Endodermal cell (in vitro differentiated cells): ENCODE results near the gene INVS. TPM values are rescaled to one million over a fixed set of nuclear protein-coding genes. Genes with fewer than 3 reads are reported as not detected.

Source experiments
- DNase-seq: peaks from one replicate; pipeline ENCODE4 v3.0.0-alpha.2; 2017
- H3K27ac ChIP-seq: 2 replicates; pipeline ENCODE4 v1.5.1; 2013; ENCODE audit warnings: mild to moderate bottlenecking, low read depth, low read length, moderate library complexity
- H3K27me3 ChIP-seq: 2 replicates; pipeline ENCODE4 v1.6.1; 2013; ENCODE audit warnings: mild to moderate bottlenecking, low read length, moderate library complexity; ENCODE audit not compliant: insufficient read depth, control insufficient read depth, poor library complexity, severe bottlenecking
- H3K36me3 ChIP-seq: 2 replicates; pipeline ENCODE4 v1.7.0; 2013; ENCODE audit warnings: mild to moderate bottlenecking, low read length, moderate library complexity; ENCODE audit not compliant: control insufficient read depth, insufficient read depth
- H3K4me1 ChIP-seq: one replicate; pipeline ENCODE4 v1.7.0; 2013; ENCODE audit warnings: low read length; ENCODE audit not compliant: control insufficient read depth, insufficient read depth
- H3K4me3 ChIP-seq: 2 replicates; pipeline ENCODE4 v1.5.1; 2013; ENCODE audit warnings: mild to moderate bottlenecking, low read length, moderate library complexity
- H3K9ac ChIP-seq: 2 replicates; pipeline ENCODE4 v1.6.1; 2013; ENCODE audit warnings: mild to moderate bottlenecking, low read length, moderate library complexity; ENCODE audit not compliant: poor library complexity, severe bottlenecking; ENCODE audit errors: extremely low read depth
- H3K9me3 ChIP-seq: 2 replicates; pipeline ENCODE4 v1.6.1; 2013; ENCODE audit warnings: mild to moderate bottlenecking, low read length, moderate library complexity; ENCODE audit not compliant: control insufficient read depth
- H3K27ac Mint-ChIP-seq: 2 replicates; pipeline ENCODE4 v1.8.0; 2020; ENCODE audit warnings: mixed read lengths
- H3K27me3 Mint-ChIP-seq: 2 replicates; pipeline ENCODE4 v1.8.0; 2021; ENCODE audit warnings: mild to moderate bottlenecking, mixed read lengths; ENCODE audit not compliant: insufficient read depth
- H3K36me3 Mint-ChIP-seq: 2 replicates; pipeline ENCODE4 v1.8.0; 2020; ENCODE audit warnings: low read depth, mixed read lengths
- H3K4me1 Mint-ChIP-seq: 2 replicates; pipeline ENCODE4 v1.8.0; 2020; ENCODE audit warnings: mixed read lengths
- H3K4me3 Mint-ChIP-seq: 2 replicates; pipeline ENCODE4 v1.8.0; 2020; ENCODE audit warnings: mild to moderate bottlenecking, moderate library complexity, mixed read lengths
- H3K9me3 Mint-ChIP-seq: 2 replicates; pipeline ENCODE4 v1.8.0; 2020; ENCODE audit warnings: mild to moderate bottlenecking, mixed read lengths
- CTCF ChIP-seq: fragments of 200-600 bp; sonication (generic); conservative IDR thresholded peaks from 2 replicates; pipeline ENCODE4 v1.5.0; 2021; ENCODE audit warnings: antibody characterized with exemption, mild to moderate bottlenecking
- WGBS, 2 experiments: methylation state at CpG; one replicate each; pipeline versions ENCODE4 v1.1.5 to v1.1.7; 2013; ENCODE audit warnings: missing lambda C conversion rate in 2 of 2, mixed read lengths in 1 of 2; ENCODE audit not compliant: insufficient coverage in 1 of 2, insufficient read length in 1 of 2; 5-methylcytosine and 5-hydroxymethylcytosine counted together
- total RNA-seq, 2 donors: library from RNA; stranded (reverse); fragmentation: NEBNext Ultra II Directional in 1 of 2; extraction: Animal tissue kit (Norgen Biotek cat#: 25700) in 1 of 2; gene quantifications; 2 replicates in 1 of 2; 3 replicates in 1 of 2; pipeline ENCODE4 v1.2.1, GENCODE V29; 2021

INVS gene
- total RNA-seq, 2 donors from 2014 or later: 22.8 to 26.6 TPM

GRCh38 chr9:100296407-100296806 is 197.4 kb downstream of the INVS start:
- Mint-ChIP-seq H3K4me1 (peaks cover 6% of the 10 kb centered on the region), H3K27ac (no peak overlapping the region), H3K4me3 (no peak overlapping the region), H3K9me3 (no peaks in the 10 kb centered on the region), H3K36me3 (peaks cover 65% of the 10 kb centered on the region), H3K27me3 (no peaks in the 10 kb centered on the region)
- Histone ChIP-seq H3K27me3 (no peaks in the 10 kb centered on the region), H3K36me3 (peaks cover 92% of the 10 kb centered on the region), H3K27ac (no peak overlapping the region), H3K4me1 (no peaks in the 10 kb centered on the region), H3K9ac (no peak overlapping the region), H3K9me3 (no peaks in the 10 kb centered on the region), H3K4me3 (no peak overlapping the region)
- WGBS, 2 experiments: 93 to 100% methylated on average over 2 to 4 of the region's 4 CpGs
- TF ChIP-seq CTCF: no peak
- DNase-seq: no peak

- no peaks in the 10 kb centered on the region for H3K9me3 Mint-ChIP-seq
- Histone ChIP-seq H3K4me3 (no peak overlapping the region), H3K27ac (peak overlapping the region; percentile 52), H3K4me1 (no peaks in the 10 kb centered on the region), H3K9me3 (no peaks in the 10 kb centered on the region), H3K9ac (no peak overlapping the region), H3K27me3 (no peaks in the 10 kb centered on the region), H3K36me3 (peaks cover 90% of the 10 kb centered on the region)
- no peaks in the 10 kb centered on the region for H3K27me3 Mint-ChIP-seq
- TF ChIP-seq CTCF: no peak
- H3K4me1 Mint-ChIP-seq: peaks cover 6% of the 10 kb centered on the region
- peaks cover 65% of the 10 kb centered on the region for H3K36me3 Mint-ChIP-seq
- DNase-seq: no peak
- H3K4me3 Mint-ChIP-seq: no peak overlapping the region
- 92 to 99% methylated on average over 3 of the region's 3 CpGs for WGBS, 2 experiments
- H3K27ac Mint-ChIP-seq: no peak overlapping the region
Measured at GRCh38 chr9:100298378-100298777, 199.3 kb downstream of the INVS start.

GRCh38 chr9:100303747-100304146 is 204.7 kb downstream of the INVS start:
- no peak for DNase-seq
- Histone ChIP-seq H3K9ac (no peak overlapping the region), H3K9me3 (peaks cover 35% of the 10 kb centered on the region), H3K27me3 (no peaks in the 10 kb centered on the region), H3K27ac (no peak overlapping the region), H3K36me3 (peaks cover 89% of the 10 kb centered on the region), H3K4me3 (no peak overlapping the region), H3K4me1 (no peaks in the 10 kb centered on the region)
- WGBS, 2 experiments: 80 to 90% methylated on average over 1 to 3 of the region's 3 CpGs
- Mint-ChIP-seq H3K27ac (peak overlapping the region; percentile 64), H3K4me3 (no peak overlapping the region), H3K27me3 (no peaks in the 10 kb centered on the region), H3K9me3 (peaks cover 7% of the 10 kb centered on the region), H3K36me3 (peaks cover 81% of the 10 kb centered on the region), H3K4me1 (peaks cover 9% of the 10 kb centered on the region)
- no peak for TF ChIP-seq CTCF
